A204.1 (cell line): ENCODE data around the gene SLC29A1.

Source experiments
- FAIRE-seq: peaks from 2 replicates; lab custom pipeline; 2012; peaks lifted over from hg19 to GRCh38; lab: Jason Lieb, UNC

SLC29A1 gene

DNA sequence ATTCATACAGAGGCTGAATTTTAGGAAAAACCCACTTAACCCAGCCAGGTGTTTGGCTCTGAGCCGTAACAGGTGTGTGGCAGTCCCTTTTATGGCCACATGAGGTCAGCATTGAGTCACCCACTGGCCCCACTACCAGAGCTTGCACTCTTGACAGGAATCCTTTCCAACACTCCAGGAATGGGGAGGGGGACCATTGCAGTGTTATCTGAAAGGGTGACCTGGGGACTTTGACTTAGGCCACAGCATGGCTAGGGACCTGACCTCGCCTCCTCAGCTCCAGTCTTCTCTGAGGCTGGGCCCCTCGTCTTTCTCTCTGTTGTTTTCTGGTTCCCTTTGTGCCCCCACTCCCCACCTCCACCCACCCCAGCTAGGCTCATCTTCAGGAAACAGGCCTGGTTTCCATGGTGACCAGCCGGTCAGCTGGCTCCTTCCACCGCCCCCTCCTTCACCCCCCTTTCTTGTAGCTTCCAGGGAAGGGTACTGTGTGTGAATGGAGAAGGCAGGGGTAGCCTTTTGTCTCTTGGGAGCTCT lies 44.8 kb downstream of the SLC29A1 start:
- no peak for FAIRE-seq

GRCh38 chr6:44269178-44269920 lies 46.0 kb downstream of the SLC29A1 start:
- FAIRE-seq: no peak

GRCh38 chr6:44269921-44270525 lies 46.6 kb downstream of the SLC29A1 start, which contains the start of gene TMEM151B:
Gene TMEM151B (plus strand): TSS chr6:44270450. CDS start chr6:44270743, 293 bp downstream.
- FAIRE-seq: no peak

- FAIRE-seq: no peak
Observed at GRCh38 chr6:44270526-44271405, 47.4 kb downstream of the SLC29A1 start.

GRCh38 chr6:44271406-44271723 lies 48.0 kb downstream of the SLC29A1 start:
- FAIRE-seq: no peak

DNA sequence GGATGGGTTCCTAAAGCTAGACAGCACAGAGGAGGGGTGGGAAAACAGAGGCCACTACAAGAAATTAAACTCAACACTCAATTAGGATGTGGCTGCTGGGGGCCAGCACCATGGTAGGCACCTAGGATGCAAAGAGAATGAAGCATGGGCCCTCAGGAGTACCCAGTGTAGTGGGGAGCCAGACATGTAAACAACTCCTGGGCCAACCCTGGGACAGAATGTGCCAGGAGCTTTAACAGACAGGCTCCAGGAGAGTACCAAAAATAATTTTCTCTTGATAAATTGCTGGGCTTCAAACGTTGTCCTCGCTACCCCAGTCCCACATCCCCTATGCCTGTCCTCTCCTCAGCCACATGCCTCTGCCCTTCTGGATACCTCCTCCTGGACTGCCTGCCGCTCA lies 48.5 kb downstream of the SLC29A1 start:
- no peak for FAIRE-seq

DNA sequence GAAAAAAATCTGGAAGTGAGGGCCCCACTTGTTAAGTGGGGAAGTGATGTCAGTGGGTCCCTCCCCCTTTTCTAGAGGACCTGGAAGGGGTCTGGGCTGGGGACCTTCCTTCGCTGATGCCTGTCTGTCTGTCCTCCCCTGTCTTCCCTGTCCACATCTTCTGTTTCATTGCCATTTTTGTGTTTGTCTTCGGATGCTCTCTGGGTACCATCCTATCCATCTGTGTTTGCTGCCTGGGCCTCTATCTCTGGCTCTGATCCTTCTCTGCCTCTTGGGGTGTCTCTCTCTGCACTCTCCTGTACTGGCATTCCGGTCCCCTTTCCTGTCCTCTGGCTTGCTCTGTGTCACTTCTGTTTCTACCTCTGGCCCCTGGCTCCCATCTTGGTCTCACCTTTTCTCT lies 49.1 kb downstream of the SLC29A1 start:
- no peak for FAIRE-seq

- no peak for FAIRE-seq
Observed at GRCh38 chr6:44272999-44273566, 49.7 kb downstream of the SLC29A1 start.

GRCh38 chr6:44273617-44274016 lies 50.2 kb downstream of the SLC29A1 start:
- FAIRE-seq: no peak

GRCh38 chr6:44275271-44275748 lies 51.9 kb downstream of the SLC29A1 start:
- FAIRE-seq: no peak

DNA sequence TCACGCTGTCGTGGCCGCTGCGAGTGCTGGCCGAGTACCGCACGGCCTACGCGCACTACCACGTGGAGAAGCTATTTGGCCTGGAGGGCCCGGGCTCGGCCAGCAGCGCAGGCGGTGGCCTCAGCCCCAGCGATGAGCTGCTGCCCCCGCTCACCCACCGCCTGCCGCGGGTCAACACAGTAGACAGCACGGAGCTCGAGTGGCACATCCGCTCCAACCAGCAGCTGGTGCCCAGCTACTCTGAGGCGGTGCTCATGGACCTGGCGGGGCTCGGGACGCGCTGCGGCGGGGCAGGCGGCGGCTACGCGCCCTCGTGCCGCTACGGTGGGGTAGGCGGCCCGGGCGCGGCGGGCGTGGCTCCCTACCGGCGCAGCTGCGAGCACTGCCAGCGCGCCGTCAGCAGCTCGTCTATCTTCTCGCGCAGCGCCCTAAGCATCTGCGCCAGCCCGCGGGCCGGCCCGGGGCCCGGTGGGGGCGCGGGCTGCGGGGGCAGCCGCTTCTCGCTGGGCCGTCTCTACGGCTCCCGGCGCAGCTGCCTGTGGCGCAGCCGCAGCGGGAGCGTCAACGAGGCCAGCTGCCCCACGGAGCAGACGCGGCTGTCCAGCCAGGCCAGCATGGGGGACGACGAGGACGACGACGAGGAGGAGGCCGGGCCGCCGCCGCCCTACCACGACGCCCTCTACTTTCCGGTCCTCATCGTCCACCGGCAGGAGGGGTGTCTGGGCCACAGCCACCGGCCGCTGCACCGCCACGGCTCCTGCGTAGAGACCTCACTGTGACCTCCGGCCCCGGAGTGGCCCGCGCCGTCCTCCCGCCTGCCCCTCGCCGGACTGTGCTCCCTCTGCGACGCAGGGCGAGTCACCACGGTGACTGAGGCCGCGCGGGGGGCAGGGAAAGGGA lies 52.6 kb downstream of the SLC29A1 start:
- no peak for FAIRE-seq

GRCh38 chr6:44276667-44277640 lies 53.6 kb downstream of the SLC29A1 start:
- FAIRE-seq: no peak

DNA sequence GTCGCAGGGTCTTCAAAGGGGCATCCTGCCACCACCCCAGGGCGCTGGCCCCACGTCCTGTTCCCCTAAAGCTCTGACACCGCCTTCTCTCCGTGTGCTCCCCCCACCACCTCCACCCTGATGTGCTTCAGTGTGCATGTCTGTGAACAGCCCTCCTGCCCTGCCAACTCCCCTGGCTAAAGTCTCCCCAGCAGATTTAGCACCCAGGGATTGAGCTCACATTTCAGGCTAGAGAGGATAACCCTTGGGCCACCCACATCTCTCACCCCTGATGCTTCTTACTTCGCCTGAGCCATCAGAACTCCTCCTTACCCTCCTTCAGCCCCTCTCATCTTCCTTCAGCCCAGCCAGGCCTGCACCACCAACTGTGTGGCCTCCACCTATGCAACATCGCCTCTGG lies 54.4 kb downstream of the SLC29A1 start:
- no peak for FAIRE-seq

DNA sequence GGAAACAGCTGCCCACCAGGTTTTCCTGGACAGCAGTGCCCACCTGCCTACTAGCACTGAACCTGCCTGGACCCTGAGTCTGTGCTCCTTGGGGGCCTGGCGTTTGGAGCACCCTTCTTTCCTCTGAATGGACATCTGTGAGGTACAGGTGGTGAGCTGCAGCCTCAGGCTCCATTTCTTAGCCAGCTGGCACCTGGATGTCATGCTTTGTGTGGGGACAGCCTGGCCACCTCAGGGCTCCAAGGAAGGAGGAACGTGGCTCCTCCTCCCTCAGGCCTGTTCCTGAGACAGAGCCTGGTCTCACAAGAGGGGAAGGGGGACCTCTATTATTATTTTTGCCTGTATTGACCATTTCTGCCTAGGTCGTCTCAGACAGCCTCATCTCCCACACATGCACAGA lies 54.9 kb downstream of the SLC29A1 start:
- FAIRE-seq: no peak

- FAIRE-seq: no peak
Observed at GRCh38 chr6:44278774-44279697, 55.6 kb downstream of the SLC29A1 start.
